Dendritic cell treated with granulocyte-macrophage colony-stimulating factor and Interleukin-4, amounts not matched to agents 40 ng/mL and 50 ng/mL, for 4 days (primary cell): ENCODE results near the gene GLIS1.

ENCODE experiments used
- H3K27ac Mint-ChIP-seq: one replicate; pipeline ENCODE4 v1.8.0; 2022; ENCODE audit warnings: mild to moderate bottlenecking, mixed read lengths
- H3K27me3 Mint-ChIP-seq: one replicate; pipeline ENCODE4 v1.8.0; 2022; ENCODE audit warnings: mild to moderate bottlenecking, mixed read lengths
- H3K36me3 Mint-ChIP-seq: one replicate; pipeline ENCODE4 v1.8.0; 2022; ENCODE audit warnings: low read depth, mixed read lengths
- H3K4me1 Mint-ChIP-seq: one replicate; pipeline ENCODE4 v1.8.0; 2022; ENCODE audit warnings: low read depth, mixed read lengths
- H3K4me3 Mint-ChIP-seq: one replicate; pipeline ENCODE4 v1.8.0; 2022; ENCODE audit warnings: mild to moderate bottlenecking, moderate library complexity, mixed read lengths
- H3K9me3 Mint-ChIP-seq: one replicate; pipeline ENCODE4 v1.8.0; 2022; ENCODE audit warnings: mixed read lengths
- intact Hi-C: fragments of 100-400 bp; cut with micrococcal nuclease; formaldehyde crosslinking; loops from one replicate; pipeline ENCODE4 v1.15.0; 2022

GLIS1 gene

GRCh38 chr1:53688381-53689102 lies 50.4 kb downstream of the GLIS1 start:
- Mint-ChIP-seq H3K36me3 (no peaks in the 10 kb centered on the region), H3K4me1 (no peaks in the 10 kb centered on the region), H3K27me3 (peaks cover 19% of the 10 kb centered on the region)

GRCh38 chr1:53687901-53688300 lies 51.1 kb downstream of the GLIS1 start:
- no peaks in the 10 kb centered on the region for H3K9me3 Mint-ChIP-seq
- H3K4me1 Mint-ChIP-seq, result peaks cover under 1% of the 10 kb centered on the region
- intact Hi-C loops, result no loop called here
- H3K27me3 Mint-ChIP-seq, result peaks cover 19% of the 10 kb centered on the region
- no peak overlapping the region for H3K27ac Mint-ChIP-seq
- H3K36me3 Mint-ChIP-seq, result no peaks in the 10 kb centered on the region
- H3K4me3 Mint-ChIP-seq, result no peak overlapping the region

More at GRCh38 chr1:53688381-53689102, 50.4 kb downstream of the GLIS1 start:
- Mint-ChIP-seq H3K4me3 (no peak overlapping the region), H3K27ac (no peak overlapping the region), H3K9me3 (no peaks in the 10 kb centered on the region)
- intact Hi-C loops, result no loop called here

DNA sequence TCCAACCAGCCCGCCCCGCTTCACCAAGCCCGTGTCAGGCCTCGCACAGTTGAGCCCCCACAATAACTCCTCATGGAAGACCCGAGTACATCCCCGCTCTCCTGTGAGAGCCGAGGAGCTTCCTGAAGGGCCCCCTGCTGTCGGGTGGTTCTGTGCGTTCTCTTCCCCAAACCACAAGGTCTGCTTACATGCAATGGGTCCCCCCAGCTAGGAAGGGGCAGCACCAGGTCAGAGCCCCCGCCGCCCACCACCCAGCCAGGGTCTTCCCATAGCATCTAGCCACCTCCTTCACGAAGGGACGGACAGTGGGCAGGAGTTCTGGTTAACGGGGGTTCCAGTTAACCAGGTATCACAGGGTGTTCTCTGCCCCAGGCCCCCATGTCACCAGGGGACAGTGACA lies 51.5 kb downstream of the GLIS1 start:
- Mint-ChIP-seq H3K4me3 (no peak overlapping the region), H3K4me1 (peaks cover 5% of the 10 kb centered on the region), H3K36me3 (no peaks in the 10 kb centered on the region), H3K9me3 (no peaks in the 10 kb centered on the region), H3K27ac (no peak overlapping the region), H3K27me3 (peaks cover 19% of the 10 kb centered on the region)
- intact Hi-C loops, result no loop called here

DNA sequence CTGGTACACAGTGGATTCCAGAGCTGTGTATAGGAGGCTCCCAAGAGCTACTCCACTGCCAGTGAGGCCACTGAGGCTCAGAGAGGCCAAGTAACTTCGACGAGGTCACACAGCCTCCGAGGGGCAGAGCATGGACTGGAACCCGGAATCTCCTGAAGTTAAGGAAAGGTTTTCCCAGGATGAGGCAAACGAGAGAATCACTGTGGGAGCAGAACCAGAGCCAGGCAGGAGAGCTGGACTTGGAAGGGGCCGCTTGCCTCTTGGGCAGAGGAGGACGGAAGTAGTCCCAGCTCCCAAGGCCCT lies 52.0 kb downstream of the GLIS1 start:
- no peak overlapping the region for H3K27ac Mint-ChIP-seq
- no peak overlapping the region for H3K4me3 Mint-ChIP-seq
- H3K36me3 Mint-ChIP-seq, result no peaks in the 10 kb centered on the region
- intact Hi-C loops, result no loop called here
- H3K27me3 Mint-ChIP-seq, result peaks cover 19% of the 10 kb centered on the region
- no peaks in the 10 kb centered on the region for H3K9me3 Mint-ChIP-seq
- peaks cover 10% of the 10 kb centered on the region for H3K4me1 Mint-ChIP-seq

DNA sequence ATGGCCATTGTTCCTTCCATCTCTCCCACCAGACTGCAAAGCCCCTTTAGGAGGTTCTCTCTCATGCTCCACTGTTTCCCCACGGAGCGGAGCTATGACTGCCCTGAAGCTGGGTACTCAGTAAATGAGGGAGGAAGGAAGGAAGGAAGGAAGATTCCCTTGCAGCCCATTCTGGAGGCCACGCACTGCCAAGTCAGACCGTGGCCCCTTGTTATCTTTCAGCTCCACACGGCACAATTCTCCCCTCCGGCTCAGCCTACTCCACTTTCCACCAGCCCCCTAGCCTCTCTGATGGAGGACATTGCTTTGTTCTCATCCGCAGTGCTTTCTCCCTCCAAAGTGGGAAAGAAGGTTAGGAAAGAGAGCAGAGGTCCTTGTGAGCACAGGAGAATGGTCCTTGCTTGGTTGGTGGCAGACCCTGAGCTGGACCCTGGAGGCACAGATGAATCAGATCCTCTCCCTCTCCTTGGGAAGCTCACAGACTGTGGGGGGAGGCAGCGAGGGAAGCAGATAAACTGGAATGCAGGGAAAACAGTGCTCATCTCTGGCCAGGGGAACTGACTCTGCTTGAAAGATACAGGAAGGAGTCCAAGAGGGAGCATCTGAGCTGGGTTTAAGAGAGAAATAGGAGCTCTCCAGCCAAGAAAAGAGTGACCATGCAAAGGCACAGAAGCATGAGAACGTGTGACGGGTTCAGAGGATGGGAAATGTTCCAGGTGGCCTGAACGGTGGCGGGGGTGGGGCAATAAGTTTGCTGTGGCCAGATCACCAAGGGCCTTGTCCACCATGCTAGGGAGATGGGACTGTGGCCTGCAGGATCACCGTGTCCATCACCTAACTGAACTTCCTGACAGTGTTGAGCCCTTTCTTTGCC lies 52.6 kb downstream of the GLIS1 start:
- Mint-ChIP-seq H3K27ac (no peak overlapping the region), H3K4me1 (peaks cover 12% of the 10 kb centered on the region), H3K36me3 (no peaks in the 10 kb centered on the region), H3K4me3 (no peak overlapping the region), H3K27me3 (peaks cover 19% of the 10 kb centered on the region), H3K9me3 (no peaks in the 10 kb centered on the region)
- intact Hi-C loops, result no loop called here

DNA sequence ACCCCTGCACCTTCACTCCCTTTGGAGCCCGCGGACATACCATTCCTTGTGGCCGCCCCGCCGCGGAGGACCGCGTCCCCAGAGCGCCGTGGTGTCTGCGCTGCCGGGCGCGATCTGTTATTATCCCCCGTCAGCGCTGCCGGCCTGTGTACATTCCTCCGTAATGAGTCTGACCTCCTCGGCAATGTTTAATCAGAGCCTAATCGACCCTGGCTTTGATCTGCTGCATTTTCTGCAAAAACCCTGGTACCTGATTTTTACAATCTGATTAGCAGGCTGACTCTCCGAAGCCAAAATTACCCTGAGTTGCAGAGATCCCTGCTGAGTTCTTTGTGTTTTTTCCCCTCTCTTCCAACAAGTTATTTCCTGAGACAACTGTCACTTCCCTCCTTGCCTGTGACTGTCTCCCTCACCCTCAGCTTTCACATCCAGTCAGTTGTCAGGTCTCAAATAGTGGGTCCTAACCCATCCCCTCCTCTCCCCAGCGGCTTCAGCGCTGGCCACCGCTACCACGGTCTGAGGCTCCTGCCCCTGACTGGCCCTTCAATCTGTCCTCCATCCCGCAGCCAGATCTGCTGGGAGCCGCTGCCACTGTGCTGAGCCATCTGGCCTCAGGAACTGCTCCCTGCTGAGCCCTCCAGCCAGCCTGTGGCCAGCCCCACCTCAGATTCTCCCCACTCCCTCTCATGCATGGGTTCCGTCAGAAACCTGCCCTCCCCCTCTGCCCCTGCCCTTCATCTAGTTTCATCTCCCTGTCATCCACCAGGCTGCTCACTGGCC lies 53.5 kb downstream of the GLIS1 start:
- Mint-ChIP-seq H3K36me3 (no peaks in the 10 kb centered on the region), H3K27ac (no peak overlapping the region), H3K4me3 (no peak overlapping the region), H3K27me3 (peaks cover 19% of the 10 kb centered on the region), H3K9me3 (no peaks in the 10 kb centered on the region), H3K4me1 (peaks cover 12% of the 10 kb centered on the region)
- intact Hi-C loops, result no loop called here

DNA sequence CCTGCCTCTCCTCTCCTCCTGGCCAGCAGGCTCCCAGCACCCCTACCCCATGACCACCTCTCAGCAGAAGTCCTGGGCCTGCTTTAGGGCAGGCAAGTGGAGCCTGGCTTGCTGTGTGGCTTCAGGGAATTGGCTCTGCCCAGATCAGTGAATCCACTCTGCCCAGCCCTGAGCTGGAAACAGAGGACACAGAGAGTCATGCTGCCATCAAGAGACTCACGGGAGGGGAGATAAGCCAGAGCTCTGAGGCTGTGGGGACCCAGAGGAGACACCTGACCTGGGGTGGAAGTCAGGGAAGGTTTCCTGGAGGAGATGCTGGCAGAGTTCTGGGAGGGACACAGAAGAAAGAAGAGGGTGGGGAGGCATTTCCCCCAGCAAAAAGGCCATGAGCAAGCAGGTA lies 54.2 kb downstream of the GLIS1 start:
- H3K36me3 Mint-ChIP-seq, result no peaks in the 10 kb centered on the region
- no peak overlapping the region for H3K27ac Mint-ChIP-seq
- no peaks in the 10 kb centered on the region for H3K9me3 Mint-ChIP-seq
- H3K4me3 Mint-ChIP-seq, result no peak overlapping the region
- intact Hi-C loops, result no loop called here
- H3K27me3 Mint-ChIP-seq, result peaks cover 19% of the 10 kb centered on the region
- H3K4me1 Mint-ChIP-seq, result peaks cover 12% of the 10 kb centered on the region

DNA sequence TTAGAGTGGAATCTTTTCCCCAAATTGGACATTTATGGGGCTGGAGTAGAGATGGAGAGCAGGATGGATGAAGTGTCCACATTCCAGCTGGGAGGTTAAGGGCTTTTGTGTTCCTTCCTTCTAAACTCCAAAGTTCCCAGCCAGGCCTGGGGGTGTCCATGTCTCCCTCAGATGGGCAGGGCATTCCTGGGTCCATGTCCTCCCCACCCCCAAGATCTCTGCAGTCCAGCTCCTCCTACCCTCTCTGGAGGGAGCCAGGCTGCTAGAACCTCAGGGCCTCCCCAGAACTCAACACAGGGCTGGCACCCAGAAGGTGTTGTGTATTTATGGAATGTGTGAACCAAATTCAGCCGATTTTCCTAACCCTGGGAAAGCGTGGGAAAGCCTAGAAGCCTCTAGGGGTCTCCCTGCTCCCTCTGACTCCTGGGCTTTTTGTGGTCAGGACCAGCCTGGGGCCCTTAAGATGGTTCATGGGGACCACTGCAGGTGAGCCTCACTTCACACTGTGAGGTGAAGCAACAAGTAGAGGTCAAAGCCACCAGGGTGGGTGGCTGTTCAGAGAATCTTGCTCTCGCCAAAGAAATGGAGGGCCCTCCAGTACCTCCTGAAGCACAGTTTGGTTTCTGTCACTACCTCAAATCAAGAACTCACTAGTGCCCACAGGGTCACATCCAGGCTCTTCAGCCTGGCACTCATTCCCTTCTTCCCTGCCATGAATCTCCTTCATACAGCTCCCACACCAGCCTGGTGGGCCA lies 54.8 kb downstream of the GLIS1 start:
- no peak overlapping the region for H3K27ac Mint-ChIP-seq
- H3K9me3 Mint-ChIP-seq, result no peaks in the 10 kb centered on the region
- H3K4me3 Mint-ChIP-seq, result no peak overlapping the region
- H3K27me3 Mint-ChIP-seq, result peaks cover 19% of the 10 kb centered on the region
- H3K4me1 Mint-ChIP-seq, result peaks cover 12% of the 10 kb centered on the region
- H3K36me3 Mint-ChIP-seq, result no peaks in the 10 kb centered on the region
- intact Hi-C loops, result no loop called here

DNA sequence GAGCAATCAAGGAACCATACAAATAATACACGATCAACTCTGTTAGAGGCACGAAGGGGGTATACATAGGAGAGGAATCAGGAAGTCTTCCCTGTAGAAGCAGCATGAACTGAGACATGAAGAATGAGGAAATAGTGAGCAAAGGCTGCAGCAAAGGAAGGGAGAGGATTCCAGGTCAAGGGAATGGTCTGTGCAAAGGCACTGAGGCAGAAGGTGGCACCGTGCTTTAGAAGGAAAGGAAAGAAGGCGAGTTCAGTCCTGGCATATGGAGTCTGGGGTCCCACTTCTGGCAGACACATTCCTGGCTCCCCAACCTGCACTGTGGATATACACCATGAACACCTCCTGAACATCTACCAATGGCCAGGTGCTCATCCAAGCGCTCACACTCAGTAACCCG lies 56.1 kb downstream of the GLIS1 start:
- intact Hi-C loops, result no loop called here

DNA sequence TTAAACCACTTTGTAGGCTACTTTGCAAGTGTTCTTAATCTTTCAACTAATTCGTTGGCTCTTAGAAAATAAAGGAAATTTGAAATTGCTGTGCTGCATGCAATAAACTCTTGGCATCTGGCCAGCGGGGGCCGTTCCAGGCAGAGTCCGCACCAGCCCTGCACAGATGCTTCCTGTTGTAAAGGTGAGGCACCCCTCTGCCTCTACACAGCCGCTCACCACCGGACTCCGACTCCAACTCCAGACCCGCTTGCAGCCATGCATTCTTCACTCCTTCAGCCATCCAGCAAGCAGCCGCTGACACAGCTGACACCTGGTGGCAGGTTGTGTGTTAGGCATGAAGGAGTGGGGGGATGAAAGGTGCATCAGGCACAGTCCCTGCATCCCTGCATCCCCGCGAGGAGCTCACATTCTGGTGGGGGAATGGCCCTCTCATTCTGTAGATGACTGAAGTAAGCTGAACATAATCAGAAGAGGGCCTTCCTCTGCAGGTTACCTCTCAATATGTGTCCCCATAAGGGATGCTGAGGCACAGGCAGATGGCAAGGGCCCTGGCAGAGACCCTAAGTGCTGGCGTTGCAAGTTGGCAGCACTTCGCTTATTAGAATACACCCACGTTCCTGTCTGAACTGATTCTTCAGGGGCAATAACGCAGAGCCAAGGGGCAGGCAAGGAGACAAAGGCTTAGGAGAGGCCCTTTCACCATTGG lies 56.8 kb downstream of the GLIS1 start:
- Mint-ChIP-seq H3K9me3 (no peaks in the 10 kb centered on the region), H3K36me3 (no peaks in the 10 kb centered on the region), H3K27ac (no peak overlapping the region), H3K4me3 (no peak overlapping the region), H3K27me3 (peaks cover 19% of the 10 kb centered on the region), H3K4me1 (peaks cover 12% of the 10 kb centered on the region)
- intact Hi-C loops, result no loop called here

More for the DNA sequence above, 56.1 kb downstream of the GLIS1 start:
- Mint-ChIP-seq H3K4me1 (peaks cover 12% of the 10 kb centered on the region), H3K27ac (no peak overlapping the region), H3K9me3 (no peaks in the 10 kb centered on the region), H3K4me3 (no peak overlapping the region), H3K27me3 (peaks cover 19% of the 10 kb centered on the region), H3K36me3 (no peaks in the 10 kb centered on the region)

DNA sequence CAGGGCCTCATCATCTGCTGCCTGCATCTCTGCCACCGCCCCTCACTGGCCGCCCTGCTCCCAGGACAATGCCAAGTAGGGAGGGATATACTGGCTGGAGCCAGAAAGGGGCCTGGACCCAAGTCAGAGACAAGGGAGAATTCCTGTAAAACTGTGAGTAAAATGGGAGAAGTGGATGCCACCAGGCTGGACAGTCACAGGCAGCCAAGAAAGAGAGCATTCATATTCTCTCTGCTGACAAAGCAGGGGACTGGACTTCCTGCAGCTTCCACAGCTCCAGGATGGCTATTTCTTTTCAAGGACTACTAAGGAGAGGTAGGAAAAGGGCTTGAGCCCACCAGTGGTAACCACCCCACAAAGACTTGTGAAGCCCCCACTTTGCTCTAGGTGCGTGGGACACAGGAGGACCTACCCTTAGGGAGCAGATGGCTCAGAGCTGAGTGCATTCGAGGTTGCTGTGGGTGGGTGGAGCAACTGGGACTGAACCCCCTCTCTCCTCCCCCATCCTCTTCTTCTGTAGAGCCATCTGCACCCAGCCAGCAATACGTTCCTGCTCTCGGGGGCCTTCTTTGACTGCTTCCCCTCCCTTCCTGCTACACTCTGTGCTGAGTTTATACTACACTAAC lies 57.5 kb downstream of the GLIS1 start:
- Mint-ChIP-seq H3K27me3 (peaks cover 17% of the 10 kb centered on the region), H3K4me3 (no peak overlapping the region), H3K9me3 (no peaks in the 10 kb centered on the region), H3K27ac (no peak overlapping the region), H3K4me1 (peaks cover 12% of the 10 kb centered on the region), H3K36me3 (no peaks in the 10 kb centered on the region)
- intact Hi-C loops, result no loop called here

DNA sequence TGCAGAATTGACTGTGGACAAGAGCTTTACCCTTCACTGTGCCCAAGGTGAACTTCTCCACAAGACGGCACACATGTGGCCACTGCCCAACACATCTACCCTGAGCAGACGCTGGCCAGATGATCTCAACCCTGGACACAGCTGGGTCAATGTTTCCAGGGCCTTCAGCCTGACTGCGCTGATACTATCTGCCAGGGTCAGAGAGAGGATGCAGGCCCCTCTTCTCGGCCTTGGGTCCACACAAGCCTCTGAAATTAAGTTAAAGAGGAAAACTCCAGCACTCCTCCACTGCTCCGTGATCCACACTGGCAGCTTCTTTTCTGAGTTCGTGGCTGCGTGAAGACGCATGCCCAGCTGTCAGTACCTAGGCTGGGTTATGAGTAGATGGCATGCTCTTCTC lies 58.1 kb downstream of the GLIS1 start:
- Mint-ChIP-seq H3K4me1 (peaks cover 12% of the 10 kb centered on the region), H3K9me3 (no peaks in the 10 kb centered on the region), H3K4me3 (no peak overlapping the region), H3K36me3 (no peaks in the 10 kb centered on the region), H3K27ac (no peak overlapping the region), H3K27me3 (peaks cover 11% of the 10 kb centered on the region)
- intact Hi-C loops, result no loop called here
